Activated T-cell treated with anti-CD3 and anti-CD28 coated beads, Interleukin-2, amount 50 U/mL, for 72 hours (primary cell): ENCODE data around the gene CFAP410. TPM values are rescaled to one million over a fixed set of nuclear protein-coding genes. Genes with fewer than 3 reads are reported as not detected.

ENCODE experiments used
- ATAC-seq, 2 donors: fragments of 150-1000 bp; cut with Tn5 transposase; replicated peaks in 1 of 2; 2 replicates each; pipeline ENCODE4 v1.10.0; 2021; ENCODE audit warnings: moderate library complexity in 2 of 2, mild to moderate bottlenecking in 1 of 2
- DNase-seq, 2 donors: peaks; one replicate each; pipeline ENCODE4 v3.0.0; 2021 to 2022; ENCODE audit warnings: mixed read lengths in 1 of 2
- H3K27ac Mint-ChIP-seq: one replicate; pipeline ENCODE4 v1.8.0; 2022; ENCODE audit warnings: mild to moderate bottlenecking, moderate library complexity, mixed read lengths
- H3K27me3 Mint-ChIP-seq: one replicate; pipeline ENCODE4 v1.8.0; 2022; ENCODE audit warnings: low read depth, mixed read lengths
- H3K36me3 Mint-ChIP-seq, 2 donors: one replicate each; pipeline ENCODE4 v1.8.0; 2022; ENCODE audit warnings: mixed read lengths in 2 of 2, mild to moderate bottlenecking in 1 of 2; ENCODE audit not compliant: insufficient read depth in 2 of 2
- H3K4me1 Mint-ChIP-seq: one replicate; pipeline ENCODE4 v1.8.0; 2022; ENCODE audit warnings: low read depth, mixed read lengths
- H3K4me3 Mint-ChIP-seq, 2 donors: one replicate each; pipeline ENCODE4 v1.8.0; 2022; ENCODE audit warnings: mild to moderate bottlenecking in 2 of 2, mixed read lengths in 2 of 2, moderate library complexity in 2 of 2
- H3K9me3 Mint-ChIP-seq, 2 donors: one replicate each; pipeline ENCODE4 v1.8.0; 2022; ENCODE audit warnings: mixed read lengths in 2 of 2
- total RNA-seq, 2 donors: library from RNA; stranded (reverse); gene quantifications; one replicate each; pipeline ENCODE4 v1.2.3, GENCODE V29; 2022

Gene CFAP410
- total RNA-seq, 2 donors from 2014 or later = 14.5 to 17.2 TPM

DNA sequence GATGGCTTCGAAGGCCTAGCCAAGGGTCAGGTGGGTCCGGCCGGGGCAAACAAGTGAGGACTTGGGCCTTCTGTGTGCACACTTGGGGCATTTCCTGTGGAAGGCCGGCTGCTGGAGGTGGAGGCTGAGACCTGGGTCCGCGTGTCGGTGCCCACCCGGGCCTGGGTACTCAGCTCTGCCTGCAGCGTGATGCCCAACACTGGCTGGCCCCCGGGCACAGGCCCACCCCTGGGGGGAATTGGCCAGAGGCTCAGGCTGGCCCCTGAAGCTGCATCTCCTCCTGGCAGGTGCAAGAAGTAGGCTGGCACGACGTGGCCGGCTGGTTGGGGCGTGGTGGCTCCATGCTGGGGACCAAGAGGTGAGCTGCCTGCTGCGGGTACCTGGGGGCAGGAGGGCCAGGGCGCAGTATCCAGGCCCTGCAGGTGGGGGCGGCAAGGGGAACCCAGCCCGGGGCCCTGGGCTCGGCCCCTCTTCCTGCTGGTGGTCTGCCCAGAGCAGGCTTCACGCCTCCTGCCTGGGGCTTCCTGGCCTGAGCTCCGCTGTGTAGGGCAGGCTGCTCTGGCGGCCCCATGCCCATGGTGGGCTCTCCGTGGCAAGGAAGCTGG is 17.2 kb downstream of the CFAP410 start:
- DNase-seq = no peak
- H3K36me3 Mint-ChIP-seq = no peaks in the 10 kb centered on the region
- no peak for ATAC-seq
- H3K4me3 Mint-ChIP-seq = no peak overlapping the region
- H3K4me1 Mint-ChIP-seq = no peaks in the 10 kb centered on the region
- no peak overlapping the region for H3K27ac Mint-ChIP-seq
- no peaks in the 10 kb centered on the region for H3K9me3 Mint-ChIP-seq
- no peaks in the 10 kb centered on the region for H3K27me3 Mint-ChIP-seq

DNA sequence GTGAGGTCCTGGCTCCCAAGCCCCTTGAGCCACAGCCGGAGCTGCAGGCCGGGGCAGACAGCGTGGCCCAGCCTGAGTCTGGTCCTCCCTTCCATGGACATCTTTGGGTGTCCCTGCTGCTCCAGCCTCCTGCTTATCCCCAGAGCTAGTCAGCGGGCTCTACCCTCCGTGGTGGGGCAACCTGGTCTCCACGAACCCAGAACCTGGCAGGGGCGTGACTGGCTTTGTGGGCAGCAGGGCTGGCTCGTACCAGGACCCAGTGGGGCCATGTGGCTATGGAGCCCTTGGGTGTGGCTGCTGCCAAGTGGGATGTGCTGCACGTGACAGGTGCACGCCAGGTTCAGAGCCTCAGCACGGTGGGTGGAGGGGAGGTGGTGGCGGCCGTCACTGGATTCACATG is 18.3 kb downstream of the CFAP410 start:
- Mint-ChIP-seq H3K27me3 (no peaks in the 10 kb centered on the region), H3K27ac (no peak overlapping the region), H3K4me1 (no peaks in the 10 kb centered on the region), H3K9me3 (no peaks in the 10 kb centered on the region), H3K4me3 (no peak overlapping the region), H3K36me3 (no peaks in the 10 kb centered on the region)
- ATAC-seq (no peak), DNase-seq (no peak)

- Mint-ChIP-seq H3K27ac (no peak overlapping the region), H3K27me3 (no peaks in the 10 kb centered on the region), H3K36me3 (no peaks in the 10 kb centered on the region), H3K9me3 (no peaks in the 10 kb centered on the region), H3K4me3 (no peak overlapping the region), H3K4me1 (no peaks in the 10 kb centered on the region)
- DNase-seq = no peak
- ATAC-seq = no peak
Observed at GRCh38 chr21:44319407-44320065, 19.7 kb downstream of the CFAP410 start.

DNA sequence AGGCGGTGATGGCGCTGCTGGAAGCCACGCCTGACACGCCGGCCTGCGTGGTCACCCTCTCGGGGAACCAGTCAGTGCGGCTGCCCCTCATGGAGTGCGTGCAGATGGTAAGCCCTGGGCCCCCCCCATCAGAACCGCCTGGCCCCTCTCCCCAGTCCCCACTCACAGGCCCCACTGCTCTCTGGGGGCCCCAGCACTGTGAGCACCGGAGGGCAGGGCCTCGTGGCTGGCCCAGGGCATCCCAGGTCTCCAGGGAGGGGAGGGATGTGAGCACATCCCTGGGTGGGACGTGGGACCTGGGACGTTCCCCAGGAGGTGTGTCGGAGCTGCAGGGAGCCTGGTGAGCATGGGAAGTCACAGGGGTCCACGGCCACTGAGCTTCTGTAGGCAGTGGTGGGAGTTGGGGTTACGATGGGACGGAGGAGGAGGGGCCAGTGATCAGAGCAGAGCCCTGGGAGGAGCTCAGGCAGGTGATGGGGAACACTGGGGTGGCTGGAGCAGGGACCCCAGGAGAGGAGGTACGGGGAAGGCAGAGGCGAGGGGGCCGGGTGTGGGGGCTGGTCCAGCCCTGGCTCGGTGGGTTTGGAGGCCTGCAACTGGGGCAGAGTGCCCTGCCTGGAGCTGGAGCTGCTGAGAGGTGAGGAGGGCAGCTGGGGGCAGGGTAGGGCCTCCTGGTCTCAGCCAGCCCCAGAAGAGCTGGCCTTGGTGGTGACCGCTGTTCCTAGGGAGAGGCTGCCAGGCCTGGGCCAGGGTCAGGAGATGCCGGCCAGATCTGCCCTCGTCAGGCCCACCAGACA is 20.5 kb downstream of the CFAP410 start:
- H3K27me3 Mint-ChIP-seq = no peaks in the 10 kb centered on the region
- no peak for ATAC-seq
- no peaks in the 10 kb centered on the region for H3K9me3 Mint-ChIP-seq
- DNase-seq = no peak
- H3K36me3 Mint-ChIP-seq = no peaks in the 10 kb centered on the region
- no peak overlapping the region for H3K27ac Mint-ChIP-seq
- H3K4me1 Mint-ChIP-seq = no peaks in the 10 kb centered on the region
- no peak overlapping the region for H3K4me3 Mint-ChIP-seq

DNA sequence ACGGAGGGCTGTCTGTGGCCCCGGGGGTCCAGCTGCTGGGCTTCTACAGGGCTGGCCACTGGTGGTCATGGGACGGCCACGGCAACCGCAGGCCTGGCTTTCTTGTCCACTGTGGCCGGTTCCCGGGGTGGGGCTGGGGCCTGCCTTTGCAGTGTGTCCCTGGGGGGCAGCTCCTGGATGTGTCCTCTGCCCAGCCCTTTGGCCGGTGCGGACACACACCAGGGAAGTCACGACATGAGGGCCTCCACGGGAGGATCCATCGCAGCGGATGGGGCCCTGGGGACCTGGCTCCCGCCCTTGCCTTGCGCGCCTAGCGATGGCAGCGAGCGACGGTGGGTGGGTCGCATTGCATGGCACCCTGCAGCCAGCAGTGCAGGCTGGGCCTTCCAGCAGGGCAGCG is 21.3 kb downstream of the CFAP410 start:
- no peak for ATAC-seq
- Mint-ChIP-seq H3K9me3 (no peaks in the 10 kb centered on the region), H3K4me3 (no peak overlapping the region), H3K36me3 (no peaks in the 10 kb centered on the region), H3K27ac (no peak overlapping the region), H3K4me1 (no peaks in the 10 kb centered on the region), H3K27me3 (no peaks in the 10 kb centered on the region)
- no peak for DNase-seq

DNA sequence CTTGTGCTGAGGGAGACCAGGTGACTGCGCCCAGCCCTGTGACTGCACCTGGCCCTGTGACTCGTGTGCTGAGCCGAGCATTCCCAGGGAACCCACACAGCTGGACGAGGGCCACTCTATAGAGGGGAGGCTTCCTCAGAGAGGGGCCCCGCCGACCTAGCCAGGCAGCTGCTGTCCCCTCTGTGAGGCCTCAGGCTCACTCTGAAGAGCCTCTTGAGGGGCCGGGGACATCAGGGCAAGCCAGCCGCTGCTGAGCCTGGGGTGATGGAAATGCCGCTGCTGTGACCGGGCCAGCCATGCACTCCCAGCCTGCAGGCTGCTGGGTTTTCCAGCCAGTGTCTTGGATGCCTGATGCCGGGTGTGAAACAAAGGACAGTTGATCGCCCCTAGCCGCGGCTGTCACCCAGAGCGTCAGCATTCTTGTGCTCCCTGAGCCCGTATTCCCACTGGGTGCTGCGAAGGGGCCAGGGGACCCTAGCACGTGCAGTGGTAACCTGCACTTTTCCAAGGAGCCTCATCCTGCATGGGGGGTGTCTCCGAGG is 21.9 kb downstream of the CFAP410 start:
- H3K4me3 Mint-ChIP-seq = no peak overlapping the region
- H3K9me3 Mint-ChIP-seq = no peaks in the 10 kb centered on the region
- no peak for ATAC-seq
- H3K27me3 Mint-ChIP-seq = no peaks in the 10 kb centered on the region
- no peaks in the 10 kb centered on the region for H3K4me1 Mint-ChIP-seq
- DNase-seq = no peak
- no peak overlapping the region for H3K27ac Mint-ChIP-seq
- no peaks in the 10 kb centered on the region for H3K36me3 Mint-ChIP-seq

DNA sequence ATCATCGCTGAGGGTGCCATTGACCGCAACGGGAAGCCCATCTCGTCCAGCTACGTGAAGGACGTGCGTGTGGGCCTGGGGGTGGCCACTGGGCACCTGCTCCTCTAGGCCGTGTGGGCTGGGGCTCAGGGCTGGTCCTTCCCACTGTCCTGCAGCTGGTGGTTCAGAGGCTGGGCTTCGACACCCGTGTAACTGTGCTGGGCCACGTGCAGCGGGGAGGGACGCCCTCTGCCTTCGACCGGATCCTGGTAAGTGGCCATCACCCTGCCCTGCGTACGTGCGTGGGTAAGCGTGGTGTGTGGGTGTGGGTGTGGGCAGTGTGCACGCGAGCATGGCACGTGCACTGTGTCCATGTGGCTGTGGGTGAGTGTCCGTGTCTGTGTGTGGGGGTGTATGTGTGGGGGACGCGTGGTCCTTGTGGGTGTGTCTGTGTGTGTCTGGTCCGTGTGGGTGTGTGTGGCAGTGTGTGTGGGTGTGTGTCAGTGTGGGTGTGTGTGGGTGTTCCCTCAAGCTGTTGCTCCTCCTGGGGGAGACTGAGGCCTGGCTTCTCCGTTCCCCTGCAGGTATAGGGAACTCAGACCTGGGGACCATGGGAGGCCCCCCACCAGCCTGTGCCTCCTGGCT is 22.8 kb downstream of the CFAP410 start:
- H3K36me3 Mint-ChIP-seq = no peaks in the 10 kb centered on the region
- H3K4me1 Mint-ChIP-seq = no peaks in the 10 kb centered on the region
- ATAC-seq (no peak), DNase-seq (no peak)
- H3K27ac Mint-ChIP-seq = no peak overlapping the region
- H3K9me3 Mint-ChIP-seq = no peaks in the 10 kb centered on the region
- no peaks in the 10 kb centered on the region for H3K27me3 Mint-ChIP-seq
- no peak overlapping the region for H3K4me3 Mint-ChIP-seq

GRCh38 chr21:44315691-44316203 is 23.4 kb downstream of the CFAP410 start:
- ATAC-seq (no peak), DNase-seq (no peak)
- no peaks in the 10 kb centered on the region for H3K27me3 Mint-ChIP-seq
- no peak overlapping the region for H3K4me3 Mint-ChIP-seq
- no peak overlapping the region for H3K27ac Mint-ChIP-seq
- H3K4me1 Mint-ChIP-seq = no peaks in the 10 kb centered on the region
- peaks cover 4 to 5% of the 10 kb centered on the region in 2 donors for H3K36me3 Mint-ChIP-seq
- H3K9me3 Mint-ChIP-seq = no peaks in the 10 kb centered on the region

- peaks cover 4 to 5% of the 10 kb centered on the region in 2 donors for H3K36me3 Mint-ChIP-seq
- H3K9me3 Mint-ChIP-seq = no peaks in the 10 kb centered on the region
- no peaks in the 10 kb centered on the region for H3K4me1 Mint-ChIP-seq
- DNase-seq (no peak), ATAC-seq (no peak)
- H3K27ac Mint-ChIP-seq = no peak overlapping the region
- no peak overlapping the region for H3K4me3 Mint-ChIP-seq
- no peaks in the 10 kb centered on the region for H3K27me3 Mint-ChIP-seq
Observed at GRCh38 chr21:44314561-44314960, 24.6 kb downstream of the CFAP410 start.

DNA sequence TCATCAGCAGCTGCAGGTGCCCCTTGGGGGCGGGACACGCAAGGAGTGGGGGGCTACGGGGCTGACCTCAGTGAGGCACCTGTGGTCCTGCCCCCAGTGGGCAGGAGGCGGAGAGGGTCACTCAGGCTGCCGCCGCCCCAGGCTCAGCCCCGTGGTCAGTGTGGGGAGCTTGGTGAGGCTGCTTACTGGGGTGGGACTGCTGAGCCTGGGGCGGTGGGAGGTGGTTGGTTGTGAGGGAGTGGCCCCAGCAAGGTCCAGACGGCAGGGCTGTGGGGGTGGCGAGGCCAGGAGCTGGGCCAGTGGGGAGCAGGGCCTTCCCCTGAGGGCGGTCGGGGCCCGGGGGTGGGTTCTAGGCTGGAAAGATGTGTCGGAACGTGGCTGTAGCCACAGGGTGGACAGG is 25.1 kb downstream of the CFAP410 start:
- no peaks in the 10 kb centered on the region for H3K27me3 Mint-ChIP-seq

GRCh38 chr21:44313451-44313850 is 25.7 kb downstream of the CFAP410 start:
- Mint-ChIP-seq H3K9me3 (no peaks in the 10 kb centered on the region), H3K4me1 (no peaks in the 10 kb centered on the region), H3K27ac (no peak overlapping the region)

More for the DNA sequence above, 25.1 kb downstream of the CFAP410 start:
- no peaks in the 10 kb centered on the region for H3K4me1 Mint-ChIP-seq
- no peaks in the 10 kb centered on the region for H3K9me3 Mint-ChIP-seq
- DNase-seq (no peak), ATAC-seq (no peak)
- H3K27ac Mint-ChIP-seq = no peak overlapping the region
- H3K4me3 Mint-ChIP-seq = no peak overlapping the region
- H3K36me3 Mint-ChIP-seq = peaks cover 4 to 5% of the 10 kb centered on the region in 2 donors

GRCh38 chr21:44312716-44313115 is 26.5 kb downstream of the CFAP410 start:
- Mint-ChIP-seq H3K9me3 (no peaks in the 10 kb centered on the region), H3K4me3 (no peak overlapping the region), H3K27ac (no peak overlapping the region), H3K27me3 (no peaks in the 10 kb centered on the region), H3K4me1 (no peaks in the 10 kb centered on the region), H3K36me3 (peaks cover 4 to 5% of the 10 kb centered on the region in 2 donors)
- ATAC-seq (no peak), DNase-seq (no peak)

More at GRCh38 chr21:44313451-44313850, 25.7 kb downstream of the CFAP410 start:
- no peaks in the 10 kb centered on the region for H3K27me3 Mint-ChIP-seq
- ATAC-seq (no peak), DNase-seq (no peak)
- H3K36me3 Mint-ChIP-seq = peaks cover 4 to 5% of the 10 kb centered on the region in 2 donors
- no peak overlapping the region for H3K4me3 Mint-ChIP-seq

GRCh38 chr21:44312089-44312488 is 27.1 kb downstream of the CFAP410 start:
- no peak for ATAC-seq
- no peaks in the 10 kb centered on the region for H3K9me3 Mint-ChIP-seq

More at GRCh38 chr21:44312089-44312488, 27.1 kb downstream of the CFAP410 start:
- no peak overlapping the region for H3K27ac Mint-ChIP-seq
- DNase-seq = no peak
- no peaks in the 10 kb centered on the region for H3K4me1 Mint-ChIP-seq
- H3K36me3 Mint-ChIP-seq = peaks cover 4 to 5% of the 10 kb centered on the region in 2 donors
- H3K4me3 Mint-ChIP-seq = no peak overlapping the region
- H3K27me3 Mint-ChIP-seq = no peaks in the 10 kb centered on the region
